Kidney glomerular epithelial cell (primary cell): ENCODE measurements around the gene APOBEC3F.
"Not testable (repeated sequence)": the region's sequence is repeated elsewhere in the genome, so short reads cannot be mapped to it uniquely, and the experiment has no call there.

Experiments used
- DNase-seq: peaks from one replicate; lab custom pipeline; 2025; lab: John Stamatoyannopoulos, UW

Gene APOBEC3F

DNA sequence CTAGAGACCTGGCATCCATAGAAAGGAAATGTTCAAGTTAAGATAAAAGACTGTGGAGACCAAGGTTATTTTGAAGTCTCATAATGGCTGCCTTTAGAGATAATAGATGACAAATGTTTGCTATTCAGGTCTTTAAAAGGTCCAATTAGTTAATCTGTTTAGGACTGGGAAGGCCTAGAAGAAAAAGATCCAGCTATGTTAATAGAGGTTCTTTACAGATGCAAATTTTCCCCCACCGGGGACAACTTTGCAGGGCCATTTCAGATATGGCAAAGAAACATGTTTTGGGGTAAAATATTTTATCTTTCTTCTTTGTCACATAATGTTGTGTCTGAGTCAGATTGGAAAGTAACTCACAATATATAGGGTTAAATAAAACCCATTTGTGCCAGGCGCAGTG is 33.3 kb downstream of the APOBEC3F start:
- no peak for DNase-seq

DNA sequence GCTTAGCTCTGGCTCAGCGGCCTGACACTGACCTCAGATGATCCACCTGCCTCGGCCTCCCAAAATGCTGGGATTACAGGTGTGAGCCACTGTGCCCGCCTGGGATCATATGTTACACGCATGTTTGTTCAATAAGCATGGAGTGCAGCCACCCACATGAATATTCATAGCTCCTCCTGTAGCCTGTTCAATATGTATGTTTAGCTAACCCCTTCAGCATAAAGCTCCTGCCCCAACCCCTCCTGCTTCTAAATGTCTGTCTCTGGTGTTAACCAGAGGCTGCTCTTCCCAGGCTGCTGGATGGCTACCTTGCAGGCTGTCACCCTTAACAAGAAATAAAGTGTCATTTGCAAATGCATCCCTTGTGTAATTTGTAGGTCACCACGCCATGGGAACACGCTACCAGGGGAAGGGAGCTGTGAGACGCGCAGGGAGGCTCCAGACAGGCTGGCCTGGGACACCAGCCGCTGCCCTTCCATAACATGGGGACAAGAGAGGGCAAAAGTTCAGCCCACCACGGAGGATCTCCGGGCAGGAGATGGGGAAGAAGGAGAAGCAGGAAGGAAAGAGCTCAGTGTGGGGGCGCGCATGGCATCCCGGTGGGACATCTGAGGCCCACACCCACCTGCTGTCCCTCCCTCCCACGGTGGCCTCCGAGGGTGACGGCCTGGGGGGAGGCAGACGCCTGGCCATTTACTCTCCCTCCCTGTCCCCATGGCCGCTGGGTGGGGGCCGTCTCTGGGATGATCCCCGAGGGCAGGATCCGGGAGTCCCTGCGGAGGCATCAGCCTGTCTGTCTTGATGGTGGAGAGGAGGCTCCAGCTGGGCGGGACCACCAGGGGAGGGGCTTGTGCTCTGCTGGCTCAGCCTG is 35.7 kb downstream of the APOBEC3F start:
- DNase-seq: not testable (repeated sequence)

GRCh38 chr22:39077026-39077840 is 36.6 kb downstream of the APOBEC3F start, which contains the start of gene APOBEC3G:
TSS of gene APOBEC3G (plus strand) at chr22:39077275. CDS start at chr22:39077362, 87 bp downstream.
- DNase-seq: peak; percentile 10

- not testable (repeated sequence) for DNase-seq
These were observed 37.2 kb downstream of the APOBEC3F start for GRCh38 chr22:39077912-39078311.

- DNase-seq: no peak
These were observed 37.7 kb downstream of the APOBEC3F start for GRCh38 chr22:39078329-39078728.

GRCh38 chr22:39079054-39079637 is 38.5 kb downstream of the APOBEC3F start:
- DNase-seq: not testable (repeated sequence)

DNA sequence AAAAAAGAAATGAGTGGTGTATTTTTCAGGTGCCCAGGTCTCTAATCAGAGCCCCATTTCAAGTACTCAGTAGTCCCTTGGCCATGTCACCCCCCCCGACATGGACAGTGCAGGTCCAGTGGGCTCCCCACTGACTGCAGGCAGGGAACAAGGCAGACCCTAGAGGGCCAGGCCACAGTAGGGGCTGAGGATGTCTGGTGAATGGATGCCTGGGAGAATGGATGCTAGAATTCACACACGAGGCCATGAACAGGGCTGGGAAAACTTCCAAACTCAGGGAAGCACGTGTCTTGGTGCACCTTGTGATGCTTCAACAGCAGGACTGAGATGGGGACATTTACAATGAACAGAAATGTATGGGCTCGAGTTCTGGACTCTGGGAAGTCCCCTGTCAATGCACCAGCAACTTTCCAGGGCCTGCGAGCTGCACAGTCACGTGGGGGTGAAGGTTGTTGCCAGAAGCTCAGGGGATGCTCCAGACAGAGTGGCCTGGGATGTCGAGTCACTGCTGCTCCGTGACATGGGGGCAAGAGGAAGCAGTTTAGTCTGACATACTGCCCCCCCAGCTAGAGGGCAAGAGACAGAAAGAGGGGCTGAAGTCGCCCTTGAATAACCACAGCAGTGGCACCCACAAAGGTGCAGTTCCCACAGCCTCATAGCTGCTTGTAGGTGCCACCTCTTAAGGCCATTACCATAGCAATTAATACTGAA is 39.5 kb downstream of the APOBEC3F start:
- no peak for DNase-seq

- no peak for DNase-seq
These were observed 40.4 kb downstream of the APOBEC3F start for GRCh38 chr22:39081016-39081415.

- no peak for DNase-seq
These were observed 40.9 kb downstream of the APOBEC3F start for GRCh38 chr22:39081598-39081997.

- no peak for DNase-seq
These were observed 42.8 kb downstream of the APOBEC3F start for GRCh38 chr22:39083212-39084165.

- no peak for DNase-seq
These were observed 44.0 kb downstream of the APOBEC3F start for GRCh38 chr22:39084666-39085065.

- no peak for DNase-seq
These were observed 46.4 kb downstream of the APOBEC3F start for GRCh38 chr22:39087098-39087497.

GRCh38 chr22:39087881-39088684 is 47.4 kb downstream of the APOBEC3F start:
- no peak for DNase-seq

DNA sequence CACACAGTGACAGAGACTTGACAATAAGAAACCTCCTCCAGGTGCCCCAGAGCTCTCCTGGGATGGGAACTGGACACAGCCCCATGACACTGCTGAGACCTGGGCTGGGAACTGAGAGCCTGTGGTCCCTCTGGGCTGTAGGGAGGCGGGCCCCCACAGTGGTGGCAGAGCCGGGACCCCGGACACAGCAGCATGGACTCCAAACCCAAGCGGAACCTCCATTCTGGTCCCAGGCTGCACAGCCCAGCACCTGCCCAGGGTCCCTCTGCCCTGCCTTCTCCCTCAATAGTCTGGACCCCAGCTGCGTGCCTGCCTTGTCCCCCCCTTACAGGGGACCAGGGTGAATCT is 48.0 kb downstream of the APOBEC3F start:
- no peak for DNase-seq

DNA sequence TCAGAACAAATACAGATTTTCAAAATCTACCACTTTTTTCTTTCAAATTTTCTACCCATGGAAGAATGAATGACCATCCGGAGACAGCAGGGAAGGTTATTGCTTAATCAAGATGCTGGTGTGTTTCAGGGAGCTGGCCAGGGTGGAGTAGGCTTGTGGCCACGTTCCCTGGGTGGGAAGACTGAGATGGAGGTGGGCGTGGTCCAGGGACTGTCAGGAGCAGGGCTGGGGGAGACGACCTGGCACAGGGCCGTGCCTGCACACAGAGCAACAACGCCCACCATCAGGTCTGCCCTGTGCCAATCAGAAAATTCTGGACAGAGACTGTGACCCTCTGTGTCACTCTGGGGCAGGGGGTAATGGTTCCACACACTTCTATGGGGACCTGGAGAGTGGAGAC is 49.3 kb downstream of the APOBEC3F start:
- DNase-seq: no peak

GRCh38 chr22:39090426-39091064 is 49.9 kb downstream of the APOBEC3F start:
- DNase-seq: no peak

DNA sequence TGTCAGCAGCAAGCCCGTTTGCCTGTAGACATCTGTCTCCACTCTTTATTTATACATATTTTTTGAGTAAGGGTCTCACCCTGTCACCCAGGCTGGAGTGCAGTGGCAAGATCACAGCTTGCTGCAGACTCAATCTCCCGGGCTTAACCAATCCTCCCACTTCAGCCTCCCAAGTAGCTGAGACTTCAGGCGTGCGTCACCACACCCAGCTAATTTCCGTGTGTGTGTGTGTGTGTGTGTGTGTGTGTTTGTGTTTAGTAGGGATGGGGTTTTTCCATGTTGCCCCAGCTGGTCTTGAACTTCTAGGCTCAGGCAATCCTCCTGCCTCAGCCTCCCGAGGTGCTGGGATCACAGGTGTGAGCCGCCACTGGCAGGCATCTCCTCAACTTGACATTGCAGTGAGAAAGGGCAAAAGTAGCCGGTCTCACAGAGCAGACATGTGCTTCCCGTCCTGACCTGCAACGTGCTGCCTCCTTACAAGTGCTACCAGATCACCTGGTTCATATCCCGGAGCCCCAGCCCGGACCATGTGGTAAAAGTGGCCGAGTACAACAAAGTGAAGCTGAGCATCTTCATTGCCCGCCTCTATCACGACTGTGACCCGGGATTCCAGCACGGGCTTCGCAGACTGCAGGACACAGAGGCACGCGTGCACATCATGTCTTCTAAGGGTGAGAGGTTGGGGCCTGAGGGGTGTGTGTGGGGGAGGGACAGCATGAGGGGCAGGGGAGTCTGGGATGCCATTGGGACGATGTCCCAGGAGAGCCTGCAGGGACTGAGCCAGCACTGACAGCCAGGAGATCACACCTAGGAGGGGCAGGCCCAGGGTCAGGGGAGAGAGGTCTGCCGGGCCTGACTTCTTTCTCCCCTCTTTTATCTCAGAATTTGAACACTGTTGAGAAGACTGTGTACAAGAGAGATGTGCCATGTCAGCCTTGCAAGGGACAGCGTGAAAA is 50.7 kb downstream of the APOBEC3F start:
- no peak for DNase-seq
